Measurements from ENCODE around the gene TMEM86B. TPM values are rescaled to one million over a fixed set of nuclear protein-coding genes. Genes with fewer than 3 reads are reported as not detected.

The TMEM86B gene
- polyA plus RNA-seq, 1 of the 3 experiments (the other 2 are of a cell fraction) = 3.0 TPM

DNA sequence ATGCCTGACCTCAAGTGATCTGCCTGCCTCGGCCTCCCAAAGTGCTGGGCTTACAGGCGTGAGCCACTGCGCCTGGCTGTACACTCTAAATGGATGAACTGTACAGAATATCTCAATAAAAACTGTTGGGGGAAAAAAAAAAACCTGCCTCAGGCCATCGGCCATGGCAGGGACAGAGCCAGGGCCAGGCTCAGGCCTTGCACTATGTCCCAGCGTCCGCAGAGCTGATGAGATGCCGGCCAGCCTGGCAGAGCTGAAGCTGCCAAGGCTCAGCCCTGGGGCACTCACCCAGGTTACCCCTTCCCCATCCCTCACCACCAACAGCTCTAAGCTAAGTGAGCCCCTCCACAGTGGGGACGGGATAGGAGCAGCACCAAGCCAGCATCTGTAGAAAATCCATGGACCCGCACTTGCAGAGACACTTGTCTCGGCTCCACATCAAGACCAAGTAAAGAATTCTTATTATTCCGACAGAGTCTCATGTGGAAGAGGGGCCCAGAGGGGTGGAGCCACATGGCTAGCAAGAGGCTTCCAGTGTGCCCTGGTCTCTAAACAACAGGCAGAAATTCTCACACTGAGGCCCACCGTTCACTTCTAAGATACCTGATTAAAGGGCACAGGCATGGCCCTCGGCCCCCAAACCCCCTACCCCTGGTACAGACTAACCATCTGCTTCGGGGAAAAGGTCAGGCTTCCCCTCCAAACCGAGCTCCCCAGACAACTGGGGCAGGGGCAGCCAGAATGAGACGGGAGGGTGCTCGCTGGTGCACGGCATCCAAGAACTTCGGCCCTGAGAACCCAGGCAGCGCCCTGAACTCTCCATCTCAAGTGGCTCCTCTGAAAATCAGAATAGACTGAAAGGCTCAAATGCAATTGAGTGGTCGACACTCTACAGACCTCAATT is 24.4 kb upstream of the TMEM86B start:
- H3K4me1 ChIP-seq (ENCODE audit: control insufficient read depth in 1 of 2, insufficient read depth in 2 of 2, low read depth in 1 of 2, low read length in 1 of 2) = peaks cover 10 to 34% of the 10 kb centered on the region in 2 experiments; a peak in 1 of 4 replicates
- H3K9me2 ChIP-seq = no peaks in the 10 kb centered on the region
- H4K20me1 ChIP-seq (ENCODE audit: insufficient read depth) = peaks cover 100% of the 10 kb centered on the region
- H3F3A ChIP-seq (replicated peaks; ENCODE audit: insufficient read depth) = no peaks in the 10 kb centered on the region
- WGBS (ENCODE audit: low lambda C conversion rate) = 89% methylated on average over 19 of the region's 21 CpGs
- peaks cover 0 to 4% of the 10 kb centered on the region in 2 experiments for H3K36me3 ChIP-seq (replicated peaks in 1 of 2; ENCODE audit: control insufficient read depth in 1 of 2, insufficient read depth in 2 of 2, low read length in 1 of 2)
- H3K9ac ChIP-seq = no peak overlapping the region
- H3K9me3 ChIP-seq = no peaks in the 10 kb centered on the region
- CTCF ChIA-PET = no interaction called here
- H3K4me3 ChIP-seq (ENCODE audit: low read depth in 2 of 2, low read length in 1 of 2) = no peak overlapping the region
- no peak for DNase-seq
- no peak overlapping the region for H3K27ac ChIP-seq (ENCODE audit: low read depth in 2 of 2, low read length in 1 of 2)
- TF ChIP-seq FOXJ3 (CRISPR knock-in tag; IDR thresholded peaks at IDR 0.05) (no peak), RAD21 (IDR thresholded peaks at IDR 0.05; ENCODE audit: low read length) (no peak), SIN3A (IDR thresholded peaks at IDR 0.05; ENCODE audit: borderline replicate concordance, low read depth, low read length) (no peak), JUND (IDR thresholded peaks at IDR 0.05) (no peak), GATA2 (CRISPR knock-in tag; IDR thresholded peaks at IDR 0.05) (no peak), EP300 (IDR thresholded peaks at IDR 0.05; ENCODE audit: borderline replicate concordance in 1 of 2, low read depth in 1 of 2, low read length in 1 of 2) (no peak)
- TF ChIP-seq, protein P1, sequence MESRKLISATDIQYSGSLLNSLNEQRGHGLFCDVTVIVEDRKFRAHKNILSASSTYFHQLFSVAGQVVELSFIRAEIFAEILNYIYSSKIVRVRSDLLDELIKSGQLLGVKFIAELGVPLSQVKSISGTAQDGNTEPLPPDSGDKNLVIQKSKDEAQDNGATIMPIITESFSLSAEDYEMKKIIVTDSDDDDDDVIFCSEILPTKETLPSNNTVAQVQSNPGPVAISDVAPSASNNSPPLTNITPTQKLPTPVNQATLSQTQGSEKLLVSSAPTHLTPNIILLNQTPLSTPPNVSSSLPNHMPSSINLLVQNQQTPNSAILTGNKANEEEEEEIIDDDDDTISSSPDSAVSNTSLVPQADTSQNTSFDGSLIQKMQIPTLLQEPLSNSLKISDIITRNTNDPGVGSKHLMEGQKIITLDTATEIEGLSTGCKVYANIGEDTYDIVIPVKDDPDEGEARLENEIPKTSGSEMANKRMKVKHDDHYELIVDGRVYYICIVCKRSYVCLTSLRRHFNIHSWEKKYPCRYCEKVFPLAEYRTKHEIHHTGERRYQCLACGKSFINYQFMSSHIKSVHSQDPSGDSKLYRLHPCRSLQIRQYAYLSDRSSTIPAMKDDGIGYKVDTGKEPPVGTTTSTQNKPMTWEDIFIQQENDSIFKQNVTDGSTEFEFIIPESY (IDR thresholded peaks at IDR 0.05; ENCODE audit: borderline replicate concordance, low read depth) = no peak
- TF ChIP-seq, protein P2, sequence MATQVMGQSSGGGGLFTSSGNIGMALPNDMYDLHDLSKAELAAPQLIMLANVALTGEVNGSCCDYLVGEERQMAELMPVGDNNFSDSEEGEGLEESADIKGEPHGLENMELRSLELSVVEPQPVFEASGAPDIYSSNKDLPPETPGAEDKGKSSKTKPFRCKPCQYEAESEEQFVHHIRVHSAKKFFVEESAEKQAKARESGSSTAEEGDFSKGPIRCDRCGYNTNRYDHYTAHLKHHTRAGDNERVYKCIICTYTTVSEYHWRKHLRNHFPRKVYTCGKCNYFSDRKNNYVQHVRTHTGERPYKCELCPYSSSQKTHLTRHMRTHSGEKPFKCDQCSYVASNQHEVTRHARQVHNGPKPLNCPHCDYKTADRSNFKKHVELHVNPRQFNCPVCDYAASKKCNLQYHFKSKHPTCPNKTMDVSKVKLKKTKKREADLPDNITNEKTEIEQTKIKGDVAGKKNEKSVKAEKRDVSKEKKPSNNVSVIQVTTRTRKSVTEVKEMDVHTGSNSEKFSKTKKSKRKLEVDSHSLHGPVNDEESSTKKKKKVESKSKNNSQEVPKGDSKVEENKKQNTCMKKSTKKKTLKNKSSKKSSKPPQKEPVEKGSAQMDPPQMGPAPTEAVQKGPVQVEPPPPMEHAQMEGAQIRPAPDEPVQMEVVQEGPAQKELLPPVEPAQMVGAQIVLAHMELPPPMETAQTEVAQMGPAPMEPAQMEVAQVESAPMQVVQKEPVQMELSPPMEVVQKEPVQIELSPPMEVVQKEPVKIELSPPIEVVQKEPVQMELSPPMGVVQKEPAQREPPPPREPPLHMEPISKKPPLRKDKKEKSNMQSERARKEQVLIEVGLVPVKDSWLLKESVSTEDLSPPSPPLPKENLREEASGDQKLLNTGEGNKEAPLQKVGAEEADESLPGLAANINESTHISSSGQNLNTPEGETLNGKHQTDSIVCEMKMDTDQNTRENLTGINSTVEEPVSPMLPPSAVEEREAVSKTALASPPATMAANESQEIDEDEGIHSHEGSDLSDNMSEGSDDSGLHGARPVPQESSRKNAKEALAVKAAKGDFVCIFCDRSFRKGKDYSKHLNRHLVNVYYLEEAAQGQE (IDR thresholded peaks at IDR 0.05; ENCODE audit: low read depth, low read length) = no peak
- TF ChIP-seq, protein P3, sequence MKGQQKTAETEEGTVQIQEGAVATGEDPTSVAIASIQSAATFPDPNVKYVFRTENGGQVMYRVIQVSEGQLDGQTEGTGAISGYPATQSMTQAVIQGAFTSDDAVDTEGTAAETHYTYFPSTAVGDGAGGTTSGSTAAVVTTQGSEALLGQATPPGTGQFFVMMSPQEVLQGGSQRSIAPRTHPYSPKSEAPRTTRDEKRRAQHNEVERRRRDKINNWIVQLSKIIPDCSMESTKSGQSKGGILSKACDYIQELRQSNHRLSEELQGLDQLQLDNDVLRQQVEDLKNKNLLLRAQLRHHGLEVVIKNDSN (IDR thresholded peaks at IDR 0.05; ENCODE audit: borderline replicate concordance, low read depth) = no peak
- no peak overlapping the region for H2AFZ ChIP-seq (ENCODE audit: low read depth)
- H3K4me2 ChIP-seq = no peak overlapping the region
- POLR2A ChIA-PET = interaction anchor here (1.0 kb wide), 1 partner anchor 372 kb away, joined by 3 read pairs; the partner anchor contains the start of gene ZNF784
- H3K27me3 ChIP-seq (ENCODE audit: insufficient read depth) = no peaks in the 10 kb centered on the region
- peaks cover 100% of the 10 kb centered on the region for H3K79me2 ChIP-seq (ENCODE audit: insufficient read depth)
